HG02970 (cell line): ENCODE measurements around the gene MARCHF9.

Experiments
- ATAC-seq: cut with Tn5 transposase; IDR thresholded peaks from one replicate; pipeline ENCODE4 v1.9.1; 2021; ENCODE audit warnings: mild to moderate bottlenecking, moderate library complexity, moderate number of reproducible peaks; ENCODE audit not compliant: unreplicated experiment, low FRiP score

MARCHF9 gene

DNA sequence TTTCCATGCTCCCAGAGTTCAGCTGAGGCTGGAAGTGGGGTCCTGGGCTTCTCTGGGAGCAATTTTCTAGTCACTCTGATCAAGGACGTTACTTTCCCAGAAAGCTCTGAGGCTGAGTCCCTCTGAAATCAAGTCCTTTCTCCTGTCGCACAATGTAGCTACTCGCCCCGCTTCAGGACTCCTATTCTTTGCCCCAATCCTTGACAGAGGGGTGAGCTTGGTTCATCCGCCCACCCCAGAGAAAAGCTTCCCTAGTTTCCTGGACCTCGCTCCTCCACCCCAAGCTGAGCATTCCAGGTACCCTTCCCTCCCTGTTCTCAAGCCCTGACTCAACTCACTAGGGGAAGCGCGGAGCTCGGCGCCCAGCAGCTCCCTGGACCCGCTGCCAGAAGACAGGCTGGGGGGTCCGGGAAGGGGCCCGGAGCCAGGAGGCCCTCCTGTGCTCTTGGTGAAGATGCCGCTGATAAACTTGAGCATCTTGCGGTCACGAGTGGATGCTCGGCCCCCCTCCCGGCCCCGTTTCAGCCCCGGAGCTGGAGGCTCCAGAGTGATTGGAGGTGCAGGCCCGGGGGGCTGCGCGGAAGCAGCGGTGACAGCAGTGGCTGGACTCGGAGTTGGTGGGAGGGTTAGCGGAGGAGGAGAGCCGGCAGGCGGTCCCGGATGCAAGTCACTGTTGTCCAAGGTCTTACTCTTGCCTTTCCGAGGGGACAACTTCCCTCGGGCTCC, 18.0 kb upstream of the MARCHF9 start:
- ATAC-seq, result no peak

DNA sequence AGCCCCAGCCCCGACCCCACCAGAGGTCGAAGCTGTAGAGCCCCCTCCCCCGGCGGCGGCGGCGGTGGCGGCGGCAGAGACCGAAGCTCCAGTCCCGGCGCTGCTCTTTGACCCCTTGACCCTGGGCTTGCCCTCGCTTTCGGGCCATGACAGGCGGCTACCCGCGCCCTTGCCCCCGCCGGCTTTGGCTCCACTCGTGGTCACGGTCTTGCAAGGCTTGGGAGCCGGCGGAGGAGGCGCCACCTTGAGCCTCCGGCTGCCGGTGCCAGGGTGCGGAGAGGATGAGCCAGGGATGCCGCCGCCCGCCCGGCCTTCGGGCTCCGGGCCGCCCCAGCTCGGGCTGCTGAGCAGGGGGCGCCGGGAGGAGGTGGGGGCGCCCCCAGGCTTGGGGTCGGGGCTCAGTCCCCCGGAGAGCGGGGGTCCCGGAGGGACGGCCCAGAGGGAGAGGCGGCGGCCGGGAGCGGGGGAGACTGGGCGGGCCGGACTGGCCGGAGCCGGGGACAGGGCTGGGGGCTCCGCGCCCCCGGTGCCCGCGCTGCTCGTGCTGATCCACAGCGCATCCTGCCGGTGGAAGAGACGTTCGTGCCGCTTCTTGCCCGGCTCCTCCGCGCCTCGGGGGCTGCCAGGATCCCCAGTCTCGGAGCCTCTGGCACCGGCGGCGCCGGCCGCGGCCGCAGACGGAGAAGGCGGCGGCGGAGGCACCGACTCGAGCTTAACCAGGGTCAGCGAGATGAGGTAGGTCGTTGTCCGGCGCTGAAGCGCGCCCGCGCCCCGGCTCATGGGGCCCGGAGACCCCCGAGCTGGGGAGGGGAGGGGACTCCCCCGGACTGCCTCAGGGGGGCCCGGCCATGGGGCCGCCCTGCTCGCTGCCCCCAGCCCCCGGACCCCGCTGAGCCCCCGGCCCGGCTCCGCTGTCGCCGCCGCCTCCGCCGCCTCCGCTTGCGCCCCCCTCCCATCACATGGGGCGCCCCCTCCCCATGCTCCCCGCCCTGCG, 17.1 kb upstream of the MARCHF9 start:
- ATAC-seq, result no peak

DNA sequence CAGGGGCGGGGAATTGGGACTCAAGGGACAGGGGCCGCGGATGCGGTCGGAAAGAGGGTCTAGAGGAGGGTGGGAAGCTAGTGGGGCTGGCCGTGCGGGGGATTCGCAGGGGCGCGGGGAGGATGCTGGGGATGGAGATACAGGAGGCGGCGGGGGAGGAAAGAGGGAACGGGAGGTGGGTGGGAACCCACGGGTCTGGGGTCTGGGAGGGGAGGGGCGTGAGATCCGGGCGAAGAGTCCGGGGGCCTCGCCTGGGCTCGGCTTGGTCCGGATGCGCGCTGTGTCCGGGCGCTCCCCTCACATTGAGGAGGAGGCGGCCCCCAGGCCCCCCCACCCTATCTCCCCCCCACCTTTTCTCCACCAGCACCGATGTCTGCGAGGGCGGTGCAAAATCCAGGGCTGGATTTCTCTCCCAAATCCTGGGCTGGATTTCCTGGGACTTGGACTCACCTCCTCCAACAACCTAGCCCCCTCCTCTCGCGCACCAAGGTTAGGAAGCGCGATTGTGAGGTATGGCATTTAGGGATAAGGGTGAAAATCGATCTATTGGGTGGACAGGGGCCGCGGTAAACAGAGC, 16.2 kb upstream of the MARCHF9 start, which contains the start of gene AGAP2:
TSS of gene AGAP2 (minus strand) at position 82 of the 577 bp plus-strand sequence. CDS start 496 bp downstream, outside the sequence.
- ATAC-seq, result no peak

DNA sequence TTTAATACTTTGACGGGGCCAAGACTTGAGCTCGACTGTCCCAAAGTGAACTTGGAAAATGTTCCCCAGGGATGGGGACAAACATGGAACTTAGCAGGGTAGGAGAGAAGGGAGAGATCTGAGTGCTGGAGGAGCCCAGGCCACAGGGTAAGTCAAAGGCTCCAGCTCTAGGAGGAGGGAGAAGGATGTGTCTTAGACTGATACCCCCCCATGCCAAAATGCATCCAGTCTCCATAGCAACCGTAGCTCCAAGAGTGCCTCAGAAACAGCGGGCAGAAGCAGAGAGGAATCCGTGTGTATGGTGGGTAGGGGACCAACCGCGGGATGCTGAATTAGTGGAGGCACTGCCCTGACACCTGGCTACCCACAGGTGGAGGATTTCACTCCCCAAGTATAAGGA, 15.5 kb upstream of the MARCHF9 start:
- no peak for ATAC-seq

DNA sequence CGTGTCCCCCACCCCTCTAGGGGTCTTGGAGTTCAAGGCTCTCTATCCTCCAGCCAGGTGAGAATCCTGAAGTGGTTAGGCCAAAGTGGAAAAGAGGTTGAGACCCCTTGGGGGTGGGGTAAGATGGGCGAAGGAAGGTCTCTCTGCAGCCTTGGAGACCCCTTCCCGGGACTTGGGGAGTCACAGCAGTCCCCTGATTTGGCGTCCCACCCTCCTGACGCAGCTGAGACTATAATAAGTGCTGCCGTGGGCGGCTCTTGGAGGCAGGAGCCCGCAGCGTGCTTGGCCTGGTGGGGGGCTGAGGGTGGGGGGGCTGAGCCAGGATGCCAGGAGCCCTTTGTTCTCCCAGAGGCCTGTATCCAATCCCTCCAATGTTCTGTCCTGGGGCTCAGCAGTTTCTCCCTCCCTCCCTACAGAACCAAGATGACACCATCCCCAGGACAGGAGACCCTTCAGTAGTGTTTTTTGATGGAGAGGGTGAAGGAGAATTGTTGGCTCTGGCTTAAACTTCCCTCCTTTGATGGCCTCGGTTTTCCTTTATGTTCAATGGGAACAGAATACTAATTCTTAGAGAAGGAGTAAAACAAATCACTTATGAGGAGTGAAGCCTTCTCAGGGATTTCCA, 14.9 kb upstream of the MARCHF9 start:
- no peak for ATAC-seq

DNA sequence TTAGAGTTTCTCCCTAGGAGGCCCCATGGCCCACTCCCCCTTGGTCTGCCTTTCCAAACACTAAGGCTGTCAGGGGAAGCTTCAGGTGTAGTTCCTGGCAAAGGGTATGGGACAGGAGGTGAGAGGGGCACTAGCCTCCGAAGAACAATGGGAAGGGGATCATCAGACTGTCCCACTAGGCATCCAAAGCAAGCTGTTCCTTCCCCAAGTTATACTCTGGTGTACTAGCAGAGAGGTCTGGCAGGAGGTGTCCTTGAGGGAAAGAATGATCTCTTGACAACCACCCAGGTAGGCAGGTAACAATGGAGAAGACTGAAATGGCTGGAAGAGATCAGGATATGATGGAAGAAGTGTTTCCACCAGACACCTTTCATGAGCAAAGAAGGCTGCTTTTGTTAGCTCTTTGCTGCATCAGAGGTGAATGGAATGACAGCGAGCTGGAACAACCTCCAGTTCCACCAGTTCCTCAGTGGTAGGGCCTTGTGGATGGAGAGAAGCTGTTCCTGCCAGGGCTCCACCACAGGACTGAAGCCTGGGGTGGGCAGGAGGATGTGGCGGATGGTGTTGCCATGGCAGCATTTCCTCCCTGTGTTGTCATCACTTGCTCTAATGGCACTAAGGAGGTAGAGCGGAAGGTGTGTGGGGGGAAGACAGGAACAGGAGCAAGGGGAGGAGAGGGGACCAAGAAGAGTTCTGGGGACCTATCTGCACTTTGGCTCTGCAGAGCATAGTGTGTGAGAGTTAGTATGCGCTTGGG, 14.1 kb upstream of the MARCHF9 start:
- no peak for ATAC-seq

DNA sequence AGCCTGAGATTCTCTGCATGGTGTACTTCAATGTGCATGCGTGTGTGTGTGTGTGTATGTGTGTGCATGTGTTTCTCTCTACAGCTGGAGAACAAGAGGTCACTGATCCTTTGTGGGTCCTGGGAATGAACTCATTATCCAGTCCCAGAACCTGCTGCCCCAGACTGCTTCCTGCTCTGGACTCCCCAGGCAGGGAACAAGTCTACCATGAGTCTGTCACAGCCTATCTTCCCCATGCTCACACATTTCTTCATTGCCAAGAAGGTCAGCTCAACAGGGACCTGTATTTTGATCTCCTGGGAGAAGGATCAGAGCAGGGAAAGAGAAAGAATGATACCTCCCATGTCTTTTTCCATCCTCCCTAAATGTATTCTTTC, 13.5 kb upstream of the MARCHF9 start:
- no peak for ATAC-seq

DNA sequence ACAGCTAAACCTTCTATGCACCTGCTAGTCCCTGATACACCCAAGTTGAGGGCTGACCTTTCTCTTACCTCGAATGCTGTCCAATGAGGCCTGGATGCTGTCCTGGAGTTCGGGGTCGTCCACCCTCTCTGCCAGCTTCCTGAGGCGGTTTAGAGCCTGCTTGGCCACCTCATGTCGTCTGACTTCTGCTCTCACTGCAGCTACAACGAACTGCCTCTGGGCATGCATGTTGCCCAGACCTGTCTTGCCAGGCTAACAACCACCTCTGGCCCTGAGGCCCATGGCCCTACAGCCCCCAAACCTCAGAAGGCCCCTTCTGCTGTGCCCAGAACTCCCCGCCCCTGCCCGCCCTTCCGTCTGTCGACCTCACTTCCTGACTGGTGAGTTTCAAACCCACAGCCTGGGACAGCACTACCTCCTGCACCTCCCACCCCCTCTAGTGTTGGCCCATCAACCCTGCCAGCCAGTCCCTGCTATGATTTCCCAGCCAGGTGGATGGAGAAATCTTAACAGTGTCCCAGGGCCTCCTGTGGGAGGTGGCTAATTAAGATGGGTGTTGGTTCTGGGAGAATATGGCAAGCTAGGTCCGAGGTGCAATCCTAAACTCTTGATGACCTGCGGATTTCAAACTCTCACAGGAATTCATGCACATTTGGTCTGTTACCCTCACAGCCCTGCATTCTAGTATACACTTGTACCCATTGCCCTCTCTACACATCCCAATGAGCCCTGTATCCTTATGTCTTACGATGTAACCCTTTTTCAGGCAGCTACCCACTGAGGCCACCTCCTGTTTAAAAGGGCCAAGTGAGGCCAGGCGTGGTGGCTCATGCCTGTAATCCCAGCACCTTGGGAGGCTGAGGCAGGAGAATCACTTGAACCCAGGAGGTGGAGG, 12.8 kb upstream of the MARCHF9 start:
- peak; percentile 44 for ATAC-seq

DNA sequence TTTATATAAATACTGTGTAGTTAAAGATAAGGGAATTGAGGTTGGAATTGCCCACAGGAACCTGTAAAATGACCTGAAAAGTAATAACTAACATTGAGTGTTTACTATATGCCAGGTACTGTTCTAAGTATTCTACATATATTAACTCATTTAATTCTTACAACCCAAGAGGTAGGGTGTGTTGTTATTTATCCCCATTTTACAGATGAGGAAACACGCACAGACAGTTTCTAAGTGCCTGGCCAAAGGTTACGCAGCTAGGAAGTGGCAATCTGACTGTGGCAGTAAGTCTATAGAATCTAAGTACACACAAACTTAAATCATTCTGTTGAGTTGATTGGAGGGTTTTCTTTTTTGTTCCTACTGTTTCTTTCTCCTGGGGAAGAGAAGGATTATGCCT, 11.1 kb upstream of the MARCHF9 start:
- no peak for ATAC-seq

DNA sequence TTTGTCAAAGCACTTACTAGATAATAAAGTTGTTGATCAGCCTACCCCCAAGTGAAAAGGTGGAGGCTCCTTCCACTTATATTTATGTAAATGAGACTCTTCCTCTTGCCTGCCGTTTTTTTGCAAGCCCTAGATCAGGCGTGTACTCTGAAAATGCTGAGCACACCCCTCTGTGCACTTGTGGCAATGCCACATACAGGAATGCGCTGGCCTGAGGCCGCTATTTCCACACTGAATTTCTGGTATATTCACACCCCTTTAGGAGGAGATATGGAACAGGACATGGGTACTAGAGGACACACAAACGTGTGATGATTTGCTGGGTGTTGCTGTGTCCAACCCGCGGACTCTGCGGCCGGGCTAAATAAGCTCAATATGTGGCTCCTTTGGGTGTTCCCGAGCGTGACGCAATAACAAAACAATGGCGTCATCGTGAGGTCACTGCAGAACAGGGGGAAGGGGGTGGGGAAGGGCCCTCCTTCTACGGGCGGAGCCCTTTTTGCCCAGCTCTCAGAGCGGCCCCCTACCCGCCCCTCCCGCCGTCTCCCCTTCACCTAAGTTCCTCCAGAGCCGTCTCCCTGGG, 10.6 kb upstream of the MARCHF9 start:
- peak; percentile 39 for ATAC-seq

DNA sequence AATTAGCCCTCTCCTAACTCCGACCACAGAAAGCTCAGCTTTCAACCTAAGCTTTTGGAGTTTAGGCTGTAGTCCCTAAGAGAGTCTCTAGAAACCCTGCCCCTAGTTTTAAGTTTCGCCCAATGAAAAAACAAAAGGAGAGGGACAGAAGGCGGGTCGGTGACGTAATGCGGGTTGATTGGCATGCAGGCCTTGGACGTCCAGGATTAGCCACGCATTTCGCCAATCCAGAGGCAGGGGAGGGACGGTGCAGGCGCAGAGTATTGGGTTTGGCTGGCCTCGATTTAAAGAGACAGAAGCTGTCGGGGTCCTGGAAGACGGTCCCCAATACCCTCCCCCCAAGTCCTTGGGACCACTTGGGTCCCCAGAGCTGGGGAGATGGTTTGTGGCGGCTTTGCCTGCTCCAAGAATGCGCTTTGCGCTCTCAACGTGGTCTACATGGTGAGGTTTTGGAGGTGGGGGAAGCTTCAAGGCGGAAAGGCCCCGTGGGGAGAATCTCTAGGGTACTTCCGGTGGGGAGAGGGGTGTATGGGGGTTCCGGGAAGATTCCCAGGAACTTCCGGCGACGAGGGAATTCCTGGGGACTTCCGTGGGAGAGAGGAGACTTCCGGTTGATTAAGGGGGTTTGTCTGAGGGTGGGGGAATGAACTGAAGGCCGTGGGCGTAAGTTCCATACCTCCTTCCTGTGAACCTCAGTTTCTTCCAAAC, 10.0 kb upstream of the MARCHF9 start, which contains the start of gene TSPAN31:
TSS of gene TSPAN31 (plus strand) at position 263 of the 708 bp plus-strand sequence. CDS start at position 379, 116 bp downstream.
- ATAC-seq, result peak; percentile 84

DNA sequence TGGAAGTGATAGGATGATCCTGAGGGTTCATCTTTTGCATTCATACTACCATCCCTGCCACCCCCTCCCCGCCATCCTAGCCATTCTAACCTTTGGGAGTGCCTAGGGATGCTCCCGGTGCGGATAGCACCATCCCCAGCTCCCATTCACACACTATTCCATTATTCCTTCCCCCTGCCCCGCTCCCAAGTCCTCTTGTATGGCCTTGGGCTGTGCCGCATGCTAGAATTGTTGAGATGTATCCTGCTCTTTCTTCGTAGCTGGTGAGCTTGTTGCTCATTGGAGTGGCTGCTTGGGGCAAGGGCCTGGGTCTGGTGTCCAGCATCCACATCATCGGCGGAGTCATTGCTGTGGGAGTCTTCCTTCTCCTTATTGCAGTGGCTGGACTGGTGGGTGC, 9.4 kb upstream of the MARCHF9 start:
- no peak for ATAC-seq

DNA sequence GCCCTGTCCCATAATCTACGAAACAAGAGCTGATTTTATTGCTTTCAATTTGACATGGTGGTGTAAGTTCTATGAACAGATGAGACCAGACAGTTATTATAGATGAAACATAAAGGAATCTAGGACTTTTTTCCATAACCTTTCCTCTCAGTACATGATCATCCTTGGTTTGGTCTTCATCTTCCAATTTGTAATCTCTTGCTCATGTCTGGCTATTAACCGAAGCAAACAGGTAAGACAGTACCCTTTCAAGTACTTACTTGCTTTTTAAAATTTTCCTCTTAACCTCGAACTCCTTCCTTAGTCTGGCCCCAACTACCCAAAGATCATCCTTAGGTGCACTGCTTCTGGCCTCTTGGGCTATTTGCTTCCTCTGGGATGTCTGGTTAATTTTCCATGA, 8.9 kb upstream of the MARCHF9 start:
- no peak for ATAC-seq

DNA sequence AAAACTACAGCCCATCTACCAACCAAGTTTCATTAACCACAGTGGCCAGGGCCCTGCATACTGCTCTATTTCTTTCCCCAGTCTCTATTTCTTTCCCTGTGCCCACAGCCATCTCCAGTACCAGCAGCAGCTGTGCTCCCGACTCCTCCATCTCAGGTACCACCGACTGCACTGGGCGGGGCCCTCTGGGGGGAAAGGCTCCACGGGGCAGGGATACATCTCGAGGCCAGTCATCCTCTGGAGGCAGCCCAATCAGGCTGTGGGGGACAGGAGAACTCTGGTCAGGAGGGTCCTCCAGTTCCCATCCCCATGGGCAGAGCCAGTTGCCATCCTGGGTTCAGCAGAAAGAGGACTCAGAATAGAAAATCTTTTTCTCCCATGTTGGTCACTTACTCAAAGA, 5.8 kb upstream of the MARCHF9 start:
- ATAC-seq, result no peak

DNA sequence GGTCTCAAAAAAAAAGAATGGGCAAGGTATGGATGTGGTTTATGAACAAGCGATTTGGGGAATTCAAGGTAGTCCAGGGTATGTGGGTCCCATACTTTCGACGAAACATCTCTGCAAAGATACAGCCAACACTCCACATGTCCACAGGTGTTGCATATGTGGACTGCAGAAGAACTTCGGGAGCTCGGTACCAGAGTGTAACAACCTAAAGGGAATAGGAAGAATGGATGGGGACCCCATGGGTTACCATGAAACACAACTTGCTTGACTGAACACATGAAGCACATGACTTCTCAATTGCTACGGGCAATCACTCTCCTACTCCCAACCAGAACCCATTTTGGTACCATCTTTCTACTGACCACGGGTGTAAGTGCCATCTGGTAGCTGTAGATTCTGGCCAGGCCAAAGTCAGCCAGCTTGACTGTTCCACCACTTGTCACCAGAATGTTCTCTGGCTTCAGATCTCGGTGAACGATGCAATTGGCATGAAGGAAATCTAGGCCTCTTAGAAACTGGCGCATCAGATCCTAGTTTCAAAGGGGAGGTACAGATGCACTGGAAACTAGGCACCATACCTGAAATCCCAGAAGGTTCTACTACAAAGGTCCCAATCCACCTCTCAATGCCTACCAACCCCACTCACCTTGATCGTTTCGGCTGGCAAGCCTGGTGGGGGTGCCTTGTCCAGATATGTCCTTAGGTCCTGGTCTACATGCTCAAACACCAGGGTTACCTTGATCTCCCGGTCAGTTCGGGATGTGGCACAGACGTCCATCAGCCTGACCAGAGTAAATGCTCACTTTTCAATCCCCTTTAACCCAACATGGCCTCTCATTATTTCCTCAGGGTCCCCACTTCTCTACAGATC, 4.1 kb upstream of the MARCHF9 start:
- no peak for ATAC-seq

DNA sequence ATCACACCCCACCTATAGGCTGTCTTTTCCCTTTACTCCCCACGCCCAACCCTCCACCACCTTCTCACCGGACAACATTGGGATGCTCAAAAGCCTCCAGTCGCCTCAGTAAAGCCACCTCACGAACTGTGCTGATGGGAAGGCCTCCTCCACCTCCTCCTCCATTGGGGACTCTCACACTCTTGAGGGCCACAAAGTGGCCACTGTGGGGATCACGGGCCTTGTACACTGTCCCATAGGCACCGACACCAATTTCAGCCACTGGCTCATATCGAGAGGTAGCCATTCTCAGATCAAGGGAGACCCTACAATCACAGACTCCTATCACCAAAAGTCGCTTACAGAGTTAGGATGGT, 3.5 kb upstream of the MARCHF9 start:
- ATAC-seq, result no peak
